H1 (cell line): ENCODE measurements around the gene CUEDC1.

ENCODE experiments used
- CBX8 ChIP-seq: fragments of 300-800, 300-1000 bp; sonication (generic); IDR thresholded peaks from 2 replicates; pipeline ENCODE4 v1.7.1; 2016; ENCODE audit warnings: low read depth, low read length, borderline replicate concordance
- CEBPB ChIP-seq: IDR thresholded peaks from 2 replicates; pipeline ENCODE4 v1.6.1; 2012; ENCODE audit warnings: low read depth, low read length
- EGR1 ChIP-seq: IDR thresholded peaks from 2 replicates; pipeline ENCODE4 v1.6.1; 2011; ENCODE audit warnings: low read depth, low read length, borderline replicate concordance
- EZH2 ChIP-seq: fragments of 200-600 bp; sonication (generic); IDR thresholded peaks from 2 replicates; pipeline ENCODE4 v1.7.1; 2012; ENCODE audit warnings: low read depth, mild to moderate bottlenecking, moderate library complexity, low read length, inconsistent platforms; ENCODE audit not compliant: severe bottlenecking
- JUND ChIP-seq: IDR thresholded peaks from 2 replicates; pipeline ENCODE4 v1.6.1; 2011; ENCODE audit warnings: mild to moderate bottlenecking, improper control_type of control experiment, low read length
- KDM1A ChIP-seq: fragments of 200-600, 300-600 bp; sonication (generic); IDR thresholded peaks from 2 replicates; pipeline ENCODE4 v1.7.1; 2016; ENCODE audit warnings: mild to moderate bottlenecking, low read length, borderline replicate concordance
- POLR2A ChIP-seq, 2 experiments: IDR thresholded peaks; 1 replicate in 1 of 2; 2 replicates in 1 of 2; pipeline ENCODE4 v1.6.1; 2011; ENCODE audit warnings: low read depth in 2 of 2, low read length in 2 of 2, mild to moderate bottlenecking in 2 of 2; ENCODE audit errors: control extremely low read depth in 1 of 2
- RAD21 ChIP-seq, 2 experiments: IDR thresholded peaks in 1 of 2; conservative IDR thresholded peaks in 1 of 2; 2 replicates each; pipeline ENCODE4 v1.6.1; 2011; ENCODE audit warnings: low read depth in 2 of 2, low read length in 2 of 2, improper control_type of control experiment in 1 of 2, inconsistent platforms in 1 of 2, mild to moderate bottlenecking in 1 of 2, moderate library complexity in 1 of 2
- RFX5 ChIP-seq: IDR thresholded peaks from 2 replicates; pipeline ENCODE4 v1.6.1; 2011; ENCODE audit warnings: low read depth, low read length, improper control_type of control experiment, borderline replicate concordance
- SP1 ChIP-seq: IDR thresholded peaks from 2 replicates; pipeline ENCODE4 v1.6.1; 2011; ENCODE audit warnings: low read depth, low read length
- TCF12 ChIP-seq: IDR thresholded peaks from 2 replicates; pipeline ENCODE4 v1.6.1; 2011; ENCODE audit warnings: low read depth, mild to moderate bottlenecking, low read length
- ZNF274 ChIP-seq: IDR thresholded peaks from 2 replicates; pipeline ENCODE4 v1.7.0; 2012; ENCODE audit warnings: low read length, borderline replicate concordance; ENCODE audit errors: extremely low read depth
- TF ChIP-seq, protein P1 (sequence below), 3 experiments: IDR thresholded peaks; 1 replicate in 2 of 3; 2 replicates in 1 of 3; pipeline versions ENCODE4 v1.5.1 to v1.6.1; 2011; ENCODE audit warnings: low read length in 3 of 3, mild to moderate bottlenecking in 3 of 3, inconsistent platforms in 2 of 3, low read depth in 1 of 3, moderate library complexity in 1 of 3; ENCODE audit not compliant: insufficient read depth in 1 of 3; ENCODE audit errors: control extremely low read depth in 1 of 3

DNA sequence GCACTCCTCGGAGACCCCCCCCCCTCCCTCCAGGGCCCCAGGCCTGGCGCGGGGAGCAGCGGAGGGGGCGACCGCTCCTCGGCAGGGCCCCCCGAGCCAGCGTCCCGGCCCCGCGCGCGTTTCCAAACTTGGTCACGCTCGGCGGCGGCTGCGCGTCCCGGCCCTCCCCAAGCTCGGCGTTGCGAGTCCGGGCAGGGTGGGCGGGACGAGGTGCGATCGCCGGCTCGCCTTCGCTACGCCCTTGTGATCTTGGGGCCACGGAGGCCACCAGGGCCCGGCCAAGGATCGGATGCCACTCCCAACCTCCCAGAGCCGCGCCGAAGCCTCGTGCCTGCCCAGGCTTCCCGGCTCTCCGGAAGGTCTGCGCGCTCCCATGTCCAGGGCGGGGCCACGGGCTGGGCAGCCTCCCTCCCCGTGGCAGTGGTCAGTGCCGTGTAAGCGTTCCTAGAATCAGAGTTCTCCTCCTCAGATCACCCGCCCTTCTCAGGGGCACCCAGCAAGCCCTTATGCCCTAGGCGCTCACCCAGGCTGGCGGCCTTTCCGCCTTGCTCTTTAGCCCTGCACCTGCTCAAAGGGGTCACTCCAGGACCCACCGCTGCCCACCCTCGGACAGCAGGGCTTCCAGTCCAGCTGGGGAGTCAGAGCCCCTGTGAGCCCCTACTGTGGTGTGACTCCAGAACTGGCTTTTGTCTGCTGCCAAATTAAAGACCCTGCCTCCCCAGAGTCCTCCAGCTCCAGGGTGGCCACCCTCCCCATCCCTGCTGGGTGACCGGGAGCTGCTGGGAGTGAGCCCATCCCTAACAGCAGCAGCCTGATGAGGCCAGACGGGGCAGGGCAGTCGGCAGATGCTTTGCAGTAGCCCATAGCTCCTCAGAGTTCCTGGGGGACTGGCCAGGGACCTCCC, 93.2 kb downstream of the CUEDC1 start:
- TF ChIP-seq, protein P1, sequence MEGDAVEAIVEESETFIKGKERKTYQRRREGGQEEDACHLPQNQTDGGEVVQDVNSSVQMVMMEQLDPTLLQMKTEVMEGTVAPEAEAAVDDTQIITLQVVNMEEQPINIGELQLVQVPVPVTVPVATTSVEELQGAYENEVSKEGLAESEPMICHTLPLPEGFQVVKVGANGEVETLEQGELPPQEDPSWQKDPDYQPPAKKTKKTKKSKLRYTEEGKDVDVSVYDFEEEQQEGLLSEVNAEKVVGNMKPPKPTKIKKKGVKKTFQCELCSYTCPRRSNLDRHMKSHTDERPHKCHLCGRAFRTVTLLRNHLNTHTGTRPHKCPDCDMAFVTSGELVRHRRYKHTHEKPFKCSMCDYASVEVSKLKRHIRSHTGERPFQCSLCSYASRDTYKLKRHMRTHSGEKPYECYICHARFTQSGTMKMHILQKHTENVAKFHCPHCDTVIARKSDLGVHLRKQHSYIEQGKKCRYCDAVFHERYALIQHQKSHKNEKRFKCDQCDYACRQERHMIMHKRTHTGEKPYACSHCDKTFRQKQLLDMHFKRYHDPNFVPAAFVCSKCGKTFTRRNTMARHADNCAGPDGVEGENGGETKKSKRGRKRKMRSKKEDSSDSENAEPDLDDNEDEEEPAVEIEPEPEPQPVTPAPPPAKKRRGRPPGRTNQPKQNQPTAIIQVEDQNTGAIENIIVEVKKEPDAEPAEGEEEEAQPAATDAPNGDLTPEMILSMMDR (IDR thresholded peaks at IDR 0.05; ENCODE audit: control extremely low read depth in 1 of 3, insufficient read depth in 1 of 3, low read depth in 1 of 3, low read length in 3 of 3): no peak
- TF ChIP-seq EGR1 (no peak), CEBPB (no peak), RFX5 (no peak), KDM1A (no peak), TCF12 (no peak), CBX8 (no peak), ZNF274 (no peak), JUND (no peak), RAD21 (IDR thresholded peaks at IDR 0.05 in 1 of 2, conservative IDR thresholded peaks at IDR 0.05 in 1 of 2; ENCODE audit: low read depth in 2 of 2, low read length in 2 of 2) (no peak), SP1 (no peak), POLR2A (IDR thresholded peaks at IDR 0.05; ENCODE audit: control extremely low read depth in 1 of 2, low read depth in 2 of 2, low read length in 2 of 2) (no peak), EZH2 (peak; percentile 54)
